Calu3 (cell line): ENCODE results near the gene MCUB. TPM values are rescaled to one million over a fixed set of nuclear protein-coding genes. Genes with fewer than 3 reads are reported as not detected.

Experiments used
- BruUV-seq: library from RNA; stranded (reverse); fragments of 400-500 nt; replicated peaks from 2 replicates; lab custom pipeline; 2021; lab: Mats Ljungman, UMichigan
- CTCF ChIA-PET: fragments of 300-600 bp; sonication (Branson Sonifier 250); formaldehyde crosslinking; loops from one replicate; lab custom pipeline; 2022; ENCODE audit warnings: antibody characterized with exemption; lab: Charles Lee
- DNase-seq: peaks from one replicate; pipeline ENCODE4 v3.0.0; 2022
- H3K27ac Mint-ChIP-seq: one replicate; pipeline ENCODE4 v1.8.0; 2022; ENCODE audit warnings: mixed read lengths; ENCODE audit not compliant: unreplicated experiment
- H3K27me3 Mint-ChIP-seq: one replicate; pipeline ENCODE4 v1.8.0; 2022; ENCODE audit warnings: mixed read lengths; ENCODE audit not compliant: unreplicated experiment
- H3K36me3 Mint-ChIP-seq: one replicate; pipeline ENCODE4 v1.8.0; 2022; ENCODE audit warnings: mild to moderate bottlenecking, moderate library complexity, mixed read lengths; ENCODE audit not compliant: insufficient read depth, unreplicated experiment
- H3K4me1 Mint-ChIP-seq: one replicate; pipeline ENCODE4 v1.8.0; 2022; ENCODE audit warnings: mild to moderate bottlenecking, low read depth, mixed read lengths; ENCODE audit not compliant: unreplicated experiment
- H3K4me3 Mint-ChIP-seq: one replicate; pipeline ENCODE4 v1.8.0; 2022; ENCODE audit warnings: mild to moderate bottlenecking, low read depth, moderate library complexity, mixed read lengths; ENCODE audit not compliant: unreplicated experiment
- H3K9me3 Mint-ChIP-seq: one replicate; pipeline ENCODE4 v1.8.0; 2022; ENCODE audit warnings: low read depth, mixed read lengths; ENCODE audit not compliant: unreplicated experiment
- intact Hi-C: fragments of 100-400 bp; cut with micrococcal nuclease; formaldehyde crosslinking; loops from one replicate; pipeline ENCODE4 v1.10.0; 2022; ENCODE audit not compliant: unreplicated experiment
- total RNA-seq: library from RNA; stranded (reverse); gene quantifications from 2 replicates; pipeline ENCODE4 v1.2.3, GENCODE V29; 2022
- TF ChIP-seq, protein P1 (sequence below): fragments of 200-600 bp; IDR thresholded peaks from one replicate; pipeline ENCODE4 v1.8.0; 2022; ENCODE audit warnings: antibody characterized with exemption; ENCODE audit not compliant: unreplicated experiment

MCUB gene
- total RNA-seq, 1 experiment from 2014 or later: 11.8 TPM

DNA sequence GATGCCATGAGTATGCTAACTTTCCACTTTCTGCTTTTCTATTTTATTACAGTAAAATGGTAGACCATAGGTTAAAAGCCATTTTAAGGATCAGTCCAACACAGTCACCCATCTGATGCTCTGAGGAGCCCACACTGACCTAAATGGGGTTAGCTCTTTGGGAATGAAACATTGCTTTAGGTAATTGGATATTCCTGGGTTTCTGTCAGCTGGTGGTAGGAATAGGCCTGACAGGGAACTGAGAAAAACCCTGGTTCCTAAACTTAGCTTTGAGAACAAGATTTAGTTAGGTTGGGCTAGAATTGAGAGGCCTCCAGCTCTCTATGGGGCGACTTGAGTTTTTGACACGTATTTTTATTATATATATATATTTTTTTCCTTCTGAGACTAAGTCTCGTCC lies 40.4 kb downstream of the MCUB start:
- DNase-seq: no peak
- H3K9me3 Mint-ChIP-seq: no peaks in the 10 kb centered on the region
- H3K36me3 Mint-ChIP-seq: no peaks in the 10 kb centered on the region
- H3K4me1 Mint-ChIP-seq: no peaks in the 10 kb centered on the region
- CTCF ChIA-PET: no interaction called here
- TF ChIP-seq, protein P1, sequence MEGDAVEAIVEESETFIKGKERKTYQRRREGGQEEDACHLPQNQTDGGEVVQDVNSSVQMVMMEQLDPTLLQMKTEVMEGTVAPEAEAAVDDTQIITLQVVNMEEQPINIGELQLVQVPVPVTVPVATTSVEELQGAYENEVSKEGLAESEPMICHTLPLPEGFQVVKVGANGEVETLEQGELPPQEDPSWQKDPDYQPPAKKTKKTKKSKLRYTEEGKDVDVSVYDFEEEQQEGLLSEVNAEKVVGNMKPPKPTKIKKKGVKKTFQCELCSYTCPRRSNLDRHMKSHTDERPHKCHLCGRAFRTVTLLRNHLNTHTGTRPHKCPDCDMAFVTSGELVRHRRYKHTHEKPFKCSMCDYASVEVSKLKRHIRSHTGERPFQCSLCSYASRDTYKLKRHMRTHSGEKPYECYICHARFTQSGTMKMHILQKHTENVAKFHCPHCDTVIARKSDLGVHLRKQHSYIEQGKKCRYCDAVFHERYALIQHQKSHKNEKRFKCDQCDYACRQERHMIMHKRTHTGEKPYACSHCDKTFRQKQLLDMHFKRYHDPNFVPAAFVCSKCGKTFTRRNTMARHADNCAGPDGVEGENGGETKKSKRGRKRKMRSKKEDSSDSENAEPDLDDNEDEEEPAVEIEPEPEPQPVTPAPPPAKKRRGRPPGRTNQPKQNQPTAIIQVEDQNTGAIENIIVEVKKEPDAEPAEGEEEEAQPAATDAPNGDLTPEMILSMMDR: no peak
- intact Hi-C loops: no loop called here
- no peaks in the 10 kb centered on the region for H3K27me3 Mint-ChIP-seq
- no TSS peak for BruUV-seq
- no peak overlapping the region for H3K4me3 Mint-ChIP-seq
- no peak overlapping the region for H3K27ac Mint-ChIP-seq

DNA sequence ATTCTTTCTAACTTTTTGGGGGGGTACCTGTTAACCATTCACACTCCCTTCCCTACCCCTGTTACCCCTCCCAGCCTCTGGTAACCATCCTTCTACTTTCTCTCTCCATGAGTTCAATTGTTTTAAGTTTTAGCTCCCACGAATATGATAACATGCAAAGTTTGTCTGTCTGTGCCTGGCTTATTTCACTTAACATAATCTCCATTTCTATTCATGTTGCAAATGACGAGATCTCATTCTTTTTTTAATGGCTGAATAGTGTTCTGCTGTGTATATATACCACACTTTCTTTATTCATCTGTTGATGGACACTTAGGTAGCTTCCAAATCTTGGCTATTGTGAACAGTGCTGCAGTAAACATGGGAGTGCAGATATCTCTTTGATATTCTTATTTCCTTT lies 41.3 kb downstream of the MCUB start:
- H3K27ac Mint-ChIP-seq: no peak overlapping the region
- H3K4me1 Mint-ChIP-seq: no peaks in the 10 kb centered on the region
- no peaks in the 10 kb centered on the region for H3K27me3 Mint-ChIP-seq
- no peaks in the 10 kb centered on the region for H3K9me3 Mint-ChIP-seq
- DNase-seq: no peak
- CTCF ChIA-PET: no interaction called here
- H3K36me3 Mint-ChIP-seq: no peaks in the 10 kb centered on the region
- no peak overlapping the region for H3K4me3 Mint-ChIP-seq
- BruUV-seq: no TSS peak
- intact Hi-C loops: no loop called here
- TF ChIP-seq, protein P1: no peak

DNA sequence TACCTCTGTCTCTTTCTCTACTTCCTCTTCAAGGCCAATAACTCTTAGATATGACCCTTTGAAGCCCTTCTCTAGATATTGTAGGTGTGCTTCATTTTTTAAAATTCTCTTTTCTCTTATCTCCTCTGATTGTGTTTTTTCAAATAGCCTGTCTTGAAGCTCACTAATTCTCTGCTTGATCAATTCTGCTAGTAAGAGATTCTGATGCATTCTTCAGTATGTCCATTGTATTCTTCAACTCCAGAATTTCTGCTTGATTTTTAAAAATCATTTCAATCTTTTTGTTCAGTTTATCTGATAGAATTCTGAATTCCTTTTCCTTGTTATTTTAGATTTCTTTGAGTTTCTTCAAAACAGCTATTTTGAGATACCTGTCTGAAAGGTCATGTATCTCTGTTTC lies 47.9 kb downstream of the MCUB start:
- BruUV-seq: no TSS peak
- H3K36me3 Mint-ChIP-seq: no peaks in the 10 kb centered on the region
- intact Hi-C loops: no loop called here
- H3K4me3 Mint-ChIP-seq: no peak overlapping the region
- no peak overlapping the region for H3K27ac Mint-ChIP-seq
- peaks cover 4% of the 10 kb centered on the region for H3K9me3 Mint-ChIP-seq
- CTCF ChIA-PET: no interaction called here
- no peaks in the 10 kb centered on the region for H3K27me3 Mint-ChIP-seq
- no peaks in the 10 kb centered on the region for H3K4me1 Mint-ChIP-seq
- TF ChIP-seq, protein P1: no peak
- DNase-seq: no peak

DNA sequence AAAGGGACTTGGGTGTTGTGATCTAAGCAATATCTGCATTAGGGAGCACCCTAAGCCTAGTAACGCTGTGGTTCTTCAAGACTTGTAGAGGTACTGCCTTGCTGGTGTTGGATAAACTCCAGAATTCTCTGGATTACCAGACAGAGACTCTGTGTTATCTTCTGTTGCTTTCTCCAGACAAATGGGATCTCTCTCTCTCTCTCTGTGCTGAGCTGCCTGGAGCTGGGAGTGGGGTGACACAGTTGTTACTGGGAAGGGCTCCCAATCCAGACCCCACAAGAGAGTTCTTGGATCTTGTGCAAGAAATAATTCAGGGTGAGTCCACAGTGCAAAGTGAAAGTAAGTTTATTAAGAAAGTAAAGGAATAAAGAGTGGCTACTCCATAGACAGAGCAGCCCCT lies 48.8 kb downstream of the MCUB start:
- CTCF ChIA-PET: no interaction called here
- H3K27me3 Mint-ChIP-seq: no peaks in the 10 kb centered on the region
- BruUV-seq: no TSS peak
- TF ChIP-seq, protein P1: no peak
- intact Hi-C loops: no loop called here
- no peak overlapping the region for H3K4me3 Mint-ChIP-seq
- no peak for DNase-seq
- no peaks in the 10 kb centered on the region for H3K36me3 Mint-ChIP-seq
- H3K27ac Mint-ChIP-seq: no peak overlapping the region
- no peaks in the 10 kb centered on the region for H3K4me1 Mint-ChIP-seq
- H3K9me3 Mint-ChIP-seq: peaks cover 4% of the 10 kb centered on the region

DNA sequence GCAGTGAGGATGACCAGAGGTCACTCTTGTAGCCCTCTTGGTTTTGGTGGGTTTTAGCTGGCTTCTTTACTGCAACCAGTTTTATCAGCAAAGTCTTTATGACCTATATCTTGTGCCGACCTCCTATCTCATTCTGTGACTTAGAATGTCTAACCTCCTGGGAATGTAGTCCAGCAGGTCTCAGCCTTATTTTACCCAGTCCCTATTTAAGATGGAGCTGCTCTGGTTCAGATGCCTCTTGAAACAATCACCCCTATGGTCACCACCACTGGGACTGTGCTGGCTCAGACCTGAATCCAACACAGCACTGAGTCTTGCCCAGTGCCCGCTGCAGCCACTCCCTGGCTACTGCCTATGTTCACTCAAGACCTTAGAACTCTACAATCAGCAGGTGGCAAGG lies 49.4 kb downstream of the MCUB start:
- Mint-ChIP-seq H3K36me3 (no peaks in the 10 kb centered on the region), H3K9me3 (peaks cover 4% of the 10 kb centered on the region), H3K4me3 (no peak overlapping the region), H3K4me1 (no peaks in the 10 kb centered on the region), H3K27ac (no peak overlapping the region), H3K27me3 (no peaks in the 10 kb centered on the region)
- intact Hi-C loops: no loop called here
- no peak for DNase-seq
- BruUV-seq: no TSS peak
- TF ChIP-seq, protein P1: no peak
- CTCF ChIA-PET: no interaction called here
